Activated CD4-positive, alpha-beta T cell treated with anti-CD3 and anti-CD28 coated beads for 48 hours (primary cell): ENCODE results near the gene TIMM17B.
"Not testable (repeated sequence)": the region's sequence is repeated elsewhere in the genome, so short reads cannot be mapped to it uniquely, and the experiment has no call there.

Source experiments
- DNase-seq: peaks from one replicate; pipeline ENCODE4 v3.0.0-alpha.2; 2020

Gene TIMM17B

DNA sequence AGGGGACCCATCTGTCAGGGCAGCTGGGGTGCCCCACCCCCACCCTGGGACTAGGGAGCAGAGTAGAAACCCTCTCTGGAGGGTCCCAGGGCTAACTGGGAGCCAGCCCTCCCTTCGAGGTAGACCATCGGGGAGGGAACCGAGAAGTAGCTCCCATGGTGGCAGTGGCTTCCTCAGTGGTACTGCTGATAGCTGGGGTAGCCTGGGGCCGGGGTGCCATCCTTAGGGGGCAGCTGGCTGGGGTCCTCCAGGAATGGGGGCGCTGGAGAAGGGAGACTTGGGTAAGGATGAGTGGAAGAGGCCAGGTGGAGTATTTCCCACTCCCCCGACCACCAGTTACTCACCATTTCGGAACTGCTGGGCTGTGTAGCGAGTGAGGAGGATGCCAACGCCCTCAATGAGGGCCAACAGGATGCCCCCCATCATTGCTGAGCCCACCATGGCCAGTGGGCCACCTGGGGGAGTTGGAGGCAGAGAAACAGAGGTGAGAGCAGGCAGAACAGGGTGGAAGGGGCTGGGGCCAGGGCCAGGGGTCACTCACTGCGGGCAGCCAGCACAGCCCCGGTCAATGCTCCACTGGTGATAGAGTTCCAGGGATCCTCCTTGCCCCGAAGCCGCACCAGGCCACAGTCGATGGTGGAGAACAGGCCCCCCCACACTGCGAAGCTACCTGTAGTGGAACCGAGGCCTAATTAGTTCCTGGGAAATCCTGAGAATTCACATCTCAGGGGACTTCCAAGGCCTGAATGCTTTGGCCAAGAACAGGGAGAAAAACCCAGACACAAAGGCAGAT lies 3.8 kb downstream of the TIMM17B start:
- no peak for DNase-seq

DNA sequence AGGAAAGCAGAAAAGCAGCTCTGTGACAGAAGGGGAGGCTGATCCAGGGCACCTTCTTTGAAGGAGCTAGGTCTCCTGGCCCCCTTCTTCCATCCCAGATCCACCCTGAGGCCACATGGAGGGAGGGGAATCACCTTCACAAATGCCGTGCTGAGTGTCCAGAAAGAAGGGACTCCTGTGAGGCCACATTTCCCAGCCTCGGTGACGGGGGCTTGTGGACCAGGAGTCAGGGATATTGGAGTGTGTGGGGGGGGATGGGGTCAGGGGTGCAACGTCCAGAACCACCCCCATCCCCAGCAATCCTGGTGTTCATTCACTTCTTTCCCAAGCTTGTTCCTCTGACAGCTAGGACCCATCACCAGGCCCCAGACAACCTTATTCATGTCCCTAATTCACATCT lies 4.7 kb downstream of the TIMM17B start:
- no peak for DNase-seq

DNA sequence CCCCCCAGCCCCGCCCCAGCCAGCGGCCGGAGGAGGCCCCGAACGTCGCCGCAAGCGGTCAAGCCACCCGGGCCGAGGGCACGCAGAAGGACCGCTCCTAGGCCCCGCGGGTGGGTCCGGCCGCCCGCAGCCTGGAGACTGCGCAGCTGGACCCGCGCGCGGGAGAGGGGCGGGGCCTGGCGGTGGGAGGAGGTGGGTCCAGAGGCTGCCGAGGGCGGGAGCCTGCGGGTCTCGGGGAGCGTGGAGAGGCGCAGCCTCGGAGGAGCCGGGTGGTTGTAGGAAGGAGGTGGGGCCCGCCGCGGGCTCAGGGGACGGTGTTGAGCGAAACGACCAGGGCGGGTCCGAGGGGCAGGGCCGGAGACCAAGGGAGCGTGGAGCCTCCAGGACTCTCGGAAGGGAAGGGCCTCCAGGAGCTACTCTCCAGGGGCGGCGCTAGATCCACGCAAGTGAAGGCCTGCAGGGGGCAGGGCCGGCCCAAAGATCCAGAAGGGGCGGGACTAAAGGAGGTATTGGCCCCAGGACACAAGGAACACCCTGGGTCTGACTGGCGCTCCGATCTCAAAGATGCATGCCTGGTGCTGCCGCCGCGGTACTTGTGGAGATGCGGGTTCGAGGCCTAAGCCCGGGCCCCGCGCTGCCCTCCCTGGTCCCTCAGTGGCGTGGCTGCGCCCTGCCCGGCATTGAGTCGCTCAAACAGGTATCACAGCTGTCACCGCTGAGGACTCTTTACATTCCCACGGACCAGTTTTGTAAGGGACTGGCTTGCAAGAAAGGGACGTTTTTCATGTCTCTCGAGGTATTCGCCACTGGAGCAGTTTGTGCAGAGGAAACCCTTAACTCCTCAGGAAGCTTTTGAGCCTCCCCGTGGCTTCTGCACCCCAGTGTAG lies 5.9 kb downstream of the TIMM17B start:
- DNase-seq: peak; percentile 82

DNA sequence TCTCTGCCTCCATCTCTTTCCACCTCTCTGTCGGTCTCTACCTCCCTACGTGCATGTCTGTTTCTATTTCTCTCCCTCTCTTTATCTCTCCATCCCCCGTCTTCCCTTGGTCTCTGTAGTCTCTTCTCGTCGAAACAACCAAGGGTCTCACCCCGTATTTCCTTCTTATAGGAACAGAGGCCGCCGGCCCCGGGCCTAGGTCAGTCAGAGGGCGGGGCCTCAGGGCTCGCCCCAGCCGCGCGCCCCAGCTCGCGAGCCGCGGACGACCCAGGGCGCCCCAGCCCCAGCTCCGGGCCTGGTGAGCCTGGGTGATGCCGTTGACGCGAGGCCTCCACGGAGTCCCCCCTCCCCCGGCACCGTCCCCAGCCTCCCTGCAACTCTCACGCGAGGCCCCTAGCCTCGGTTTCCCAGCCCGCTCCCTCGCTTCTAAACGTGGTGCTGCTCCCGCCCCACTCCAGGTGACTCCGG lies 6.6 kb downstream of the TIMM17B start:
- peak; percentile 20 for DNase-seq

DNA sequence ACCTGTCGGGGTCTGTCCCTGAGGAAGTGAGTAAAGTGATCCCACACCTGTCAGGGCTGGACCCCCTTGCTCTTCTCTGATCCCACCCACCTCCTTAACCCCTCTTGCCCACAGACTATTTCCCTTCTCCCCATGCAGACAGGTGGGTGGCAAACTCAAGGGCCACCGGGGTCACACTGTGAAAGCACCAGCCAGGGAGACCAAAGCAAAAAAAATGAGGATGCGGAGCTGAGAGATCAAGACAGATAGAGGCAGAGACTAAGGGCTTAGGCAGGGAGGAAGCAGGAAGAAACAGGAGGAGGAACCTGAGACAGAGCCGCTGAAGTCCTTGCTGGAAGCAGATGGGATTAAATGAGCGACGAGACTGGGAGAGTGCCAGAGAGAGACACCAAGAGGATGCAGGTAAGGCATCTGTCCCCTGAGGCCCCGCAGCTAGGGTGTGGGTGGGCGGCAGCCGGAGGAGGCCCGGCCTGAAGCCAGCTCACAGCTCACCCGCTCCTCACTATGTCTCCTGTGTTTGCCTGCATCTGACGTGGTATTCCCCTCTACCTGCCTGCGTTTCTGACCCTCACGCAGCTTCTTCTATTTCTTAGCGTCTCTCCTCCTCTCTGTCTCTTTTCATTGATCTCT lies 7.2 kb downstream of the TIMM17B start:
- DNase-seq: peak; percentile 18

- DNase-seq: not testable (repeated sequence)
These were observed 11.0 kb downstream of the TIMM17B start for GRCh38 chrX:48886586-48886985.

DNA sequence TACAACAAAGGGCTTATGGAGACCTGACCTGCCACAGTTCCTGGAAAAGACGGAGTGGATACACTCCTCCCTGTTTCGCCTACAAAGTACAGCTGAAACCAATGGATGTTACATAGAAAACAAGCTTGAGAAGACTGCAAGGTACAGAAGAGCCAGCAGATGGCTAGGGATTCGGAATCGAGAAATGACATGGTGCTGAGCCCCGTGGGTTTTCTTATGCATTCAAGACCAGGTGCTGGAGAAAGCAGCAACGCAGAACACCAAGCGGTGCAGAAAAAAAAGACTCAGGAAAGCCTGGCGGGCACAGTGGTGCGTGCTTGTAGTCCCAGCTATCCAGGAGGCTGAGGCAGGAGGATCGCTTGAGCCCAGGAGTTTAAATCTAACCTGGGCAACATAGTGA lies 13.8 kb downstream of the TIMM17B start:
- no peak for DNase-seq

GRCh38 chrX:48876944-48877343 lies 20.6 kb downstream of the TIMM17B start:
- not testable (repeated sequence) for DNase-seq

GRCh38 chrX:48872017-48872416 lies 25.6 kb downstream of the TIMM17B start:
- DNase-seq: not testable (repeated sequence)

DNA sequence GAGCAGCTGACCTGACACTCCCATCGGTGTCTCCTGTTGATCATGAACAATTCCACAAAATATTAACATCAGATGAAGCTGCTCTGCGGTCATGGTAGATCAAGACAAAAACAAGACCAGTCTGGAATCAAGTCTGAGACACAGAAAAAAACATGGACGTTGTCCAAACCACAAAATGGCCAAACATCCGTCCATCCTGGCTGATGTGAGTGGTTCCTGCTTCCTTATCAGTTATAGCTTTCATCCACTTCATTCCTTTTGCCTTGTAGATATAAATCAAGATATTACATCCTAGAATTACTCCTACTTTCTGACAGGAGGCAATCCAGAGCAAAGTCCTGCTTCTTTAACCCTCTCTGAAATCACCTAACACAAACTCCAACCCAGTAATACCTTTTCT lies 33.4 kb downstream of the TIMM17B start:
- no peak for DNase-seq

DNA sequence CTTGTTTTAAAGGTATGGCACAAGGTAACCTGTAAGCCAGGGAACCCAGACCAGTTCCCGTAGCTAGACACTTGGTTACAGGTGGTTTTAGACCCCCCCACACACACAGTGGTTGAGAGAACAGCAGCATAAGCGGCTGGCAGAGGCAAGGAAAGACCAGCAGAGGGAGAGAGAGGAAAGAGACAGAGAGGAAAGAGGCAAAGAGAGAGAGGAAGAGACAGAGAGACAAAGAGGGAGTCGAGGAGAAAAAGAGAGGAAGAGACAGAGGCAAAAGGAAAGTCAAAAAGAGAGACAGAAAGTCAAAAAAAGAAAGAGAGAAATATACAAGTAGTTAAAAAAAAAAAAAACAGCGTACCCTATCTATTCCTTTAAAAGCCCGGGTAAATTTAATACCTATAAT lies 42.7 kb downstream of the TIMM17B start:
- no peak for DNase-seq

GRCh38 chrX:48854121-48854804 lies 43.3 kb downstream of the TIMM17B start:
- not testable (repeated sequence) for DNase-seq

- DNase-seq: not testable (repeated sequence)
These were observed 44.1 kb downstream of the TIMM17B start for GRCh38 chrX:48853494-48853893.

- DNase-seq: no peak
These were observed 44.7 kb downstream of the TIMM17B start for GRCh38 chrX:48852857-48853256.

DNA sequence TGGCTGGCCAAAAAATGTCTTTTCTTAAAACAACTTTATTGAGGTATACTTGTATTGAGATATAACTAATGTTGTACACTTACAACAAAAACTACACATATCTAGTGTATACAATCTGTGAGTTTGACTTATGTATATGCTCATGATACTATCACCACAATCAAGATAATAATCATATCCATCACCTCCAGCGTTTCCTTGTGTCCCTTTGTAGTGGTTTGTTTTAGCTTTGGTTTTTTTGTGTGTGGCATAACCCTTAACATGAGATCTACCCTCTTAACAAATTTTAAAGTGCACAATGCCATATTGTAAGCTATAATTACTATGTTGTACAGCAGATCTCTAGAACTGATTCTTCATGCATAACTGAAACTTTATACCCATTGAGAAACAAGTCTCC lies 48.7 kb downstream of the TIMM17B start:
- no peak for DNase-seq
